ENCODE results near the gene ITPRID1. TPM values are rescaled to one million over a fixed set of nuclear protein-coding genes. Genes with fewer than 3 reads are reported as not detected.

The ITPRID1 gene
- total RNA-seq, 1 experiment from 2014 or later = 1.2 TPM

GRCh38 chr7:31665546-31665945 lies 151.7 kb downstream of the ITPRID1 start:
- Histone ChIP-seq H3K9me3 (ENCODE audit: control insufficient read depth, low read depth, low read length) (peaks cover 5% of the 10 kb centered on the region), H2BK15ac (ENCODE audit: low read depth, low read length) (no peak overlapping the region), H4K91ac (ENCODE audit: insufficient read length, low read depth, low read length) (no peak overlapping the region), H3K27ac (ENCODE audit: insufficient read length, low read depth, low read length) (no peak overlapping the region), H3K4me1 (ENCODE audit: insufficient read depth, low read length) (no peaks in the 10 kb centered on the region), H3T11ph (ENCODE audit: low read length) (no peak overlapping the region), H3K9ac (ENCODE audit: extremely low read depth, insufficient read length, low read length) (no peak overlapping the region), H3K23me2 (ENCODE audit: insufficient read length, low read depth, low read length, poor library complexity, severe bottlenecking) (no peaks in the 10 kb centered on the region), H3K27me3 (ENCODE audit: insufficient read depth, low read length) (no peaks in the 10 kb centered on the region), H3K4me2 (ENCODE audit: insufficient read depth, insufficient read length, low read length) (no peak overlapping the region), H4K5ac (ENCODE audit: insufficient read length, low read depth, low read length) (no peak overlapping the region), H4K8ac (replicated peaks; ENCODE audit: insufficient read length, low read depth, low read length) (no peak overlapping the region), H2BK20ac (ENCODE audit: low read depth, low read length, poor library complexity, severe bottlenecking) (no peak overlapping the region), H3K56ac (ENCODE audit: insufficient read length, low read depth, low read length) (no peak overlapping the region), H3K79me1 (ENCODE audit: insufficient read depth, low read depth, low read length, poor library complexity, severe bottlenecking) (no peaks in the 10 kb centered on the region), H3K14ac (ENCODE audit: insufficient read depth, low read length) (no peak overlapping the region), H2BK5ac (ENCODE audit: insufficient read length, low read length) (no peak overlapping the region), H3K18ac (ENCODE audit: insufficient read length, low read depth, low read length) (no peak overlapping the region), H2BK12ac (ENCODE audit: insufficient read length, low read depth, low read length) (no peak overlapping the region), H2BK120ac (ENCODE audit: low read depth, low read length, poor library complexity, severe bottlenecking) (no peak overlapping the region), H2AFZ (ENCODE audit: low read length) (no peak overlapping the region), H3K4ac (ENCODE audit: low read depth, low read length) (no peak overlapping the region), H4K20me1 (ENCODE audit: control insufficient read depth, insufficient read depth, insufficient read length) (no peaks in the 10 kb centered on the region), H3K79me2 (ENCODE audit: insufficient read depth, low read length) (no peaks in the 10 kb centered on the region), H2AK5ac (ENCODE audit: insufficient read length, low read length) (no peak overlapping the region), H3K23ac (ENCODE audit: insufficient read length, low read depth, low read length) (no peak overlapping the region)
- Mint-ChIP-seq H3K4me3 (no peak overlapping the region), H3K27ac (no peak overlapping the region), H3K9me3 (peaks cover 0 to 2% of the 10 kb centered on the region in 2 experiments; a peak in 2 of 5 replicates), H3K27me3 (ENCODE audit: low read depth) (peaks cover 3% of the 10 kb centered on the region; the same call in 1 of the 2 replicates), H3K4me1 (peaks cover 18 to 21% of the 10 kb centered on the region in 2 experiments), H3K36me3 (ENCODE audit: insufficient read depth in 1 of 3, low read depth in 3 of 3) (no peaks in the 10 kb centered on the region; a peak in 1 of 7 replicates)
- DNase-seq = no peak
- TF ChIP-seq CTCF (conservative IDR thresholded peaks at IDR 0.05) = no peak
- WGBS (ENCODE audit: extremely low coverage, insufficient read length, low lambda C conversion rate) = no CpG with 5 or more reads among the region's 1 CpG
